Measurements from ENCODE around the gene CHRNB2.

Gene CHRNB2

GRCh38 chr1:154579374-154579773 is 11.8 kb downstream of the CHRNB2 start:
- ChIA-PET CTCF (no interaction called here), POLR2A (no interaction called here)
- DNase-seq (ENCODE audit: extremely low spot score) = no peak
- TF ChIP-seq SP1 (IDR thresholded peaks at IDR 0.05) (no peak), PKNOX1 (IDR thresholded peaks at IDR 0.05) (no peak), ZNF384 (IDR thresholded peaks at IDR 0.05) (no peak), ELF4 (IDR thresholded peaks at IDR 0.05) (no peak), SUZ12 (IDR thresholded peaks at IDR 0.05) (no peak), L3MBTL2 (conservative IDR thresholded peaks at IDR 0.05) (no peak), HDGF (IDR thresholded peaks at IDR 0.05; ENCODE audit: borderline replicate concordance) (no peak), NFRKB (IDR thresholded peaks at IDR 0.05) (no peak), TARDBP (IDR thresholded peaks at IDR 0.05) (no peak), ARNT (IDR thresholded peaks at IDR 0.05) (no peak), FOXA1 (IDR thresholded peaks at IDR 0.05) (no peak), FOXK2 (IDR thresholded peaks at IDR 0.05) (no peak), LEF1 (IDR thresholded peaks at IDR 0.05; ENCODE audit: borderline replicate concordance) (no peak), FOXM1 (IDR thresholded peaks at IDR 0.05; ENCODE audit: borderline replicate concordance) (no peak), BHLHE40 (IDR thresholded peaks at IDR 0.05; ENCODE audit: borderline replicate concordance) (no peak), CTBP1 (IDR thresholded peaks at IDR 0.05; ENCODE audit: borderline replicate concordance) (no peak)

GRCh38 chr1:154581766-154582165 is 14.2 kb downstream of the CHRNB2 start:
- ChIA-PET POLR2A (no interaction called here), CTCF (no interaction called here)
- TF ChIP-seq L3MBTL2 (conservative IDR thresholded peaks at IDR 0.05) (no peak), NFRKB (IDR thresholded peaks at IDR 0.05) (no peak), FOXK2 (IDR thresholded peaks at IDR 0.05) (no peak), HDGF (IDR thresholded peaks at IDR 0.05; ENCODE audit: borderline replicate concordance) (no peak), FOXM1 (IDR thresholded peaks at IDR 0.05; ENCODE audit: borderline replicate concordance) (no peak), CTBP1 (IDR thresholded peaks at IDR 0.05; ENCODE audit: borderline replicate concordance) (no peak), BHLHE40 (IDR thresholded peaks at IDR 0.05; ENCODE audit: borderline replicate concordance) (no peak), SUZ12 (IDR thresholded peaks at IDR 0.05) (no peak), TARDBP (IDR thresholded peaks at IDR 0.05) (no peak), SP1 (IDR thresholded peaks at IDR 0.05) (no peak), ZNF384 (IDR thresholded peaks at IDR 0.05) (no peak), PKNOX1 (IDR thresholded peaks at IDR 0.05) (no peak), LEF1 (IDR thresholded peaks at IDR 0.05; ENCODE audit: borderline replicate concordance) (no peak), ARNT (IDR thresholded peaks at IDR 0.05) (no peak)
- no peak for DNase-seq (ENCODE audit: extremely low spot score)

GRCh38 chr1:154582885-154583284 is 15.3 kb downstream of the CHRNB2 start:
- ChIA-PET CTCF (no interaction called here), POLR2A (no interaction called here)
- TF ChIP-seq ARNT (IDR thresholded peaks at IDR 0.05) (no peak), PKNOX1 (IDR thresholded peaks at IDR 0.05) (no peak), NFRKB (IDR thresholded peaks at IDR 0.05) (no peak), BHLHE40 (IDR thresholded peaks at IDR 0.05; ENCODE audit: borderline replicate concordance) (no peak)
- no peak for DNase-seq (ENCODE audit: extremely low spot score)

- ChIA-PET POLR2A (no interaction called here), CTCF (no interaction called here)
- DNase-seq (ENCODE audit: extremely low spot score) = no peak
- TF ChIP-seq CTBP1 (IDR thresholded peaks at IDR 0.05; ENCODE audit: borderline replicate concordance) (no peak), HDGF (IDR thresholded peaks at IDR 0.05; ENCODE audit: borderline replicate concordance) (no peak)
Observed at GRCh38 chr1:154583773-154584172, 16.2 kb downstream of the CHRNB2 start.

- DNase-seq (ENCODE audit: extremely low spot score) = no peak
- ChIA-PET POLR2A (no interaction called here), CTCF (no interaction called here)
- no peak for TF ChIP-seq ZNF384 (IDR thresholded peaks at IDR 0.05)
- no peak for TF ChIP-seq LEF1 (IDR thresholded peaks at IDR 0.05; ENCODE audit: borderline replicate concordance)
- TF ChIP-seq ELF4 (IDR thresholded peaks at IDR 0.05) = no peak
- no peak for TF ChIP-seq FOXA1 (IDR thresholded peaks at IDR 0.05)
- no peak for TF ChIP-seq HDGF (IDR thresholded peaks at IDR 0.05; ENCODE audit: borderline replicate concordance)
Observed at GRCh38 chr1:154584267-154584994, 16.9 kb downstream of the CHRNB2 start.

- CTCF ChIA-PET = interaction anchor here (1.1 kb wide), 1 partner anchor 105 kb away, joined by 3 read pairs; no protein-coding TSS in a partner anchor
- DNase-seq (ENCODE audit: extremely low spot score) = no peak
- POLR2A ChIA-PET = no interaction called here
- no peak for TF ChIP-seq FOXA1 (IDR thresholded peaks at IDR 0.05)
- no peak for TF ChIP-seq CTBP1 (IDR thresholded peaks at IDR 0.05; ENCODE audit: borderline replicate concordance)
- no peak for TF ChIP-seq ZNF384 (IDR thresholded peaks at IDR 0.05)
- TF ChIP-seq ARNT (IDR thresholded peaks at IDR 0.05) = no peak
- no peak for TF ChIP-seq TARDBP (IDR thresholded peaks at IDR 0.05)
- TF ChIP-seq FOXM1 (IDR thresholded peaks at IDR 0.05; ENCODE audit: borderline replicate concordance) = no peak
Observed at GRCh38 chr1:154586231-154586630, 18.7 kb downstream of the CHRNB2 start.

GRCh38 chr1:154586641-154587040 is 19.1 kb downstream of the CHRNB2 start:
- no peak for TF ChIP-seq FOXK2 (IDR thresholded peaks at IDR 0.05)
- no peak for TF ChIP-seq CTBP1 (IDR thresholded peaks at IDR 0.05; ENCODE audit: borderline replicate concordance)
- no peak for TF ChIP-seq FOXA1 (IDR thresholded peaks at IDR 0.05)
- TF ChIP-seq ELF4 (IDR thresholded peaks at IDR 0.05) = no peak
- no peak for TF ChIP-seq TARDBP (IDR thresholded peaks at IDR 0.05)
- TF ChIP-seq SP1 (IDR thresholded peaks at IDR 0.05) = no peak
- TF ChIP-seq ZNF384 (IDR thresholded peaks at IDR 0.05) = no peak
- TF ChIP-seq FOXM1 (IDR thresholded peaks at IDR 0.05; ENCODE audit: borderline replicate concordance) = no peak
- no peak for TF ChIP-seq LEF1 (IDR thresholded peaks at IDR 0.05; ENCODE audit: borderline replicate concordance)
- no peak for TF ChIP-seq ARNT (IDR thresholded peaks at IDR 0.05)
- TF ChIP-seq PKNOX1 (IDR thresholded peaks at IDR 0.05) = no peak
- TF ChIP-seq SUZ12 (IDR thresholded peaks at IDR 0.05) = no peak
- TF ChIP-seq HDGF (IDR thresholded peaks at IDR 0.05; ENCODE audit: borderline replicate concordance) = no peak
- no peak for TF ChIP-seq BHLHE40 (IDR thresholded peaks at IDR 0.05; ENCODE audit: borderline replicate concordance)
- no peak for DNase-seq (ENCODE audit: extremely low spot score)
- POLR2A ChIA-PET = no interaction called here
- CTCF ChIA-PET = interaction anchor here (1.1 kb wide), 1 partner anchor 106 kb away, joined by 3 read pairs; no protein-coding TSS in a partner anchor
